Esophagus squamous epithelium (tissue), 4 donors: ENCODE results near the gene EIF1AD.

Source experiments
- CTCF ChIP-seq, 6 experiments: fragments of 450-650 bp in 4 of 6; fragments of 200-600 bp in 2 of 6; sonication (generic) in 2 of 6; IDR thresholded peaks; one replicate each; pipeline ENCODE4 v1.5.1; 2016 to 2019; ENCODE audit warnings: antibody characterized with exemption in 6 of 6, mild to moderate bottlenecking in 4 of 6, moderate library complexity in 4 of 6
- POLR2A ChIP-seq, 4 donors: fragments of 450-650 bp; IDR thresholded peaks; one replicate each; pipeline ENCODE4 v1.6.1; 2017; ENCODE audit warnings: antibody characterized with exemption in 4 of 4, mild to moderate bottlenecking in 4 of 4, moderate library complexity in 3 of 4

GRCh38 chr11:66047541-66048365 is 45.8 kb upstream of the EIF1AD start:
- TF ChIP-seq CTCF (IDR thresholded peaks at IDR 0.05) (no peak), POLR2A (IDR thresholded peaks at IDR 0.05) (no peak)
